Kidney (tissue), 14 donors: ENCODE measurements around the gene IER3. TPM values are rescaled to one million over a fixed set of nuclear protein-coding genes. Genes with fewer than 3 reads are reported as not detected.
"Not testable (repeated sequence)": the region's sequence is repeated elsewhere in the genome, so short reads cannot be mapped to it uniquely, and the experiment has no call there.

ENCODE experiments used
- DNase-seq, 5 donors: peaks; one replicate each; pipeline ENCODE4 v3.0.0-alpha.2; 2013 to 2020
- FAIRE-seq: peaks from 2 replicates; lab custom pipeline; 2012; peaks lifted over from hg19 to GRCh38; lab: Jason Lieb, UNC
- H3K27ac ChIP-seq, 2 donors: one replicate each; pipeline ENCODE4 v1.7.0; 2013; ENCODE audit warnings: low read depth in 2 of 2, low read length in 2 of 2, inconsistent platforms in 1 of 2
- H3K27me3 ChIP-seq: one replicate; pipeline ENCODE4 v1.7.1; 2013; ENCODE audit warnings: low read length, inconsistent platforms; ENCODE audit not compliant: control insufficient read depth, insufficient read depth
- H3K36me3 ChIP-seq, 3 donors: one replicate each; pipeline versions ENCODE4 v1.7.0 to v1.7.1; 2013; ENCODE audit warnings: low read length in 3 of 3, control low read depth in 1 of 3, inconsistent platforms in 1 of 3; ENCODE audit not compliant: insufficient read depth in 3 of 3, control insufficient read depth in 2 of 3
- H3K4me1 ChIP-seq, 3 donors: one replicate each; pipeline versions ENCODE4 v1.7.0 to v1.7.1; 2013; ENCODE audit warnings: low read length in 3 of 3, inconsistent platforms in 1 of 3, low read depth in 1 of 3; ENCODE audit not compliant: control insufficient read depth in 2 of 3, insufficient read depth in 2 of 3
- H3K4me3 ChIP-seq, 3 donors: one replicate each; pipeline versions ENCODE4 v1.7.0 to v1.8.1; 2013; ENCODE audit warnings: low read length in 3 of 3, control low read depth in 1 of 3, inconsistent platforms in 1 of 3
- H3K9ac ChIP-seq, 3 donors: one replicate each; pipeline versions ENCODE4 v1.7.0 to v1.7.1; 2013; ENCODE audit warnings: low read length in 3 of 3, control low read depth in 1 of 3, inconsistent platforms in 1 of 3
- H3K9me3 ChIP-seq, 3 donors: one replicate each; pipeline versions ENCODE4 v1.7.0 to v1.7.1; 2013; ENCODE audit warnings: low read length in 3 of 3, control low read depth in 1 of 3, inconsistent platforms in 1 of 3; ENCODE audit not compliant: control insufficient read depth in 2 of 3, insufficient read depth in 1 of 3
- intact Hi-C: fragments of 100-400 bp; cut with DNase I; formaldehyde crosslinking; loops from one replicate; pipeline ENCODE4 v1.11.1; 2022
- polyA plus RNA-seq: library from polyadenylated mRNA; stranded (reverse); fragments of 350-450 nt; fragmentation: Illumina TruSeq; extraction: RNeasy Lipid Tissue Mini Kit (QIAGEN cat#74804); gene quantifications from one replicate; pipeline ENCODE4 v1.2.3, GENCODE V29; 2014; ENCODE audit warnings: low read depth, low replicate concordance; ENCODE audit not compliant: insufficient read depth
- total RNA-seq: library from RNA; stranded (reverse); fragmentation: NEBNext Ultra II Directional; extraction: Animal tissue kit (Norgen Biotek cat#: 25700); gene quantifications from one replicate; pipeline ENCODE4 v1.2.1, GENCODE V29; 2021
- TF ChIP-seq, protein P1 (sequence below): IDR thresholded peaks from 3 replicates; pipeline ENCODE4 v1.5.1; 2012; ENCODE audit warnings: mild to moderate bottlenecking, moderate library complexity, borderline replicate concordance; ENCODE audit not compliant: insufficient read depth; ENCODE audit errors: extremely low read depth
- donor health status: control.
- donor health status: control.
- donor health status: control.
- donor health status: control.
- donor health status: control.
- donor health status: DM: yes; HTN: yes; CAD: no.
- donor health status: Normal renal cell carcinoma (clear cell type).

The IER3 gene
- total and polyA plus RNA-seq, 2 donors from 2014 or later, result 59.5 to 94.3 TPM

DNA sequence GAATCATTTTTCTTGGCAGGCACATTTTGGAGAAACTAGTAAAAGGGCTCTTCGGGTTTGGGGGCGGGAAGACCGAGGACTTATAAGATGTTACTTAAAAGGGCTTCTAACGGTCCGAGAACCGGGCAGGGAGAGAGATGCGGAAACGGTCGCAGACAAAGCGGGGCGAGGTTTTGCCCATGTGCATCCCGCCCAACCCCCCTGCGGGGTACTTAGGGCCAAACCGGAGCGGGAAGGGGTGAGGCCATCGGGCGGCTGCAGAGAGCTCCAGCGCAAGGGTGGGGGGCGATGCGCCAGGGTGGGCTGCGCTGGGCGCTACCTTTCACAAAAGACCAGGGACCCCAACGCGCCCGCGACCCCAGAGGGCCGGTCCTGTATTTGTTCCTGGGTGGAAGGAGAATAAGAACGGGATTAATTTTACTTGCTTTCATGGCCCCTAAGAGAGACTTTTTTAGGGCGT lies 23.6 kb downstream of the IER3 start:
- FAIRE-seq, result no peak
- peak overlapping the region; percentile 93 to 98 (median 94) for H3K4me3 ChIP-seq
- H3K4me1 ChIP-seq, result peaks cover 4 to 11% (median 4%) of the 10 kb centered on the region in 3 donors
- peaks cover 15 to 28% (median 17%) of the 10 kb centered on the region in 3 donors for H3K36me3 ChIP-seq
- peak; percentile 68 to 93 (median 84) for DNase-seq
- peak overlapping the region; percentile 57 to 99 (median 93) for H3K9ac ChIP-seq
- TF ChIP-seq, protein P1, sequence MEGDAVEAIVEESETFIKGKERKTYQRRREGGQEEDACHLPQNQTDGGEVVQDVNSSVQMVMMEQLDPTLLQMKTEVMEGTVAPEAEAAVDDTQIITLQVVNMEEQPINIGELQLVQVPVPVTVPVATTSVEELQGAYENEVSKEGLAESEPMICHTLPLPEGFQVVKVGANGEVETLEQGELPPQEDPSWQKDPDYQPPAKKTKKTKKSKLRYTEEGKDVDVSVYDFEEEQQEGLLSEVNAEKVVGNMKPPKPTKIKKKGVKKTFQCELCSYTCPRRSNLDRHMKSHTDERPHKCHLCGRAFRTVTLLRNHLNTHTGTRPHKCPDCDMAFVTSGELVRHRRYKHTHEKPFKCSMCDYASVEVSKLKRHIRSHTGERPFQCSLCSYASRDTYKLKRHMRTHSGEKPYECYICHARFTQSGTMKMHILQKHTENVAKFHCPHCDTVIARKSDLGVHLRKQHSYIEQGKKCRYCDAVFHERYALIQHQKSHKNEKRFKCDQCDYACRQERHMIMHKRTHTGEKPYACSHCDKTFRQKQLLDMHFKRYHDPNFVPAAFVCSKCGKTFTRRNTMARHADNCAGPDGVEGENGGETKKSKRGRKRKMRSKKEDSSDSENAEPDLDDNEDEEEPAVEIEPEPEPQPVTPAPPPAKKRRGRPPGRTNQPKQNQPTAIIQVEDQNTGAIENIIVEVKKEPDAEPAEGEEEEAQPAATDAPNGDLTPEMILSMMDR, result no peak
- intact Hi-C loops, result loop anchor here (5.0 kb wide), 1 partner anchor 38 kb away; no protein-coding TSS in a partner anchor
- no peaks in the 10 kb centered on the region for H3K27me3 ChIP-seq
- peak overlapping the region; percentile 92 to 95 for H3K27ac ChIP-seq
- H3K9me3 ChIP-seq, result no peaks in the 10 kb centered on the region

DNA sequence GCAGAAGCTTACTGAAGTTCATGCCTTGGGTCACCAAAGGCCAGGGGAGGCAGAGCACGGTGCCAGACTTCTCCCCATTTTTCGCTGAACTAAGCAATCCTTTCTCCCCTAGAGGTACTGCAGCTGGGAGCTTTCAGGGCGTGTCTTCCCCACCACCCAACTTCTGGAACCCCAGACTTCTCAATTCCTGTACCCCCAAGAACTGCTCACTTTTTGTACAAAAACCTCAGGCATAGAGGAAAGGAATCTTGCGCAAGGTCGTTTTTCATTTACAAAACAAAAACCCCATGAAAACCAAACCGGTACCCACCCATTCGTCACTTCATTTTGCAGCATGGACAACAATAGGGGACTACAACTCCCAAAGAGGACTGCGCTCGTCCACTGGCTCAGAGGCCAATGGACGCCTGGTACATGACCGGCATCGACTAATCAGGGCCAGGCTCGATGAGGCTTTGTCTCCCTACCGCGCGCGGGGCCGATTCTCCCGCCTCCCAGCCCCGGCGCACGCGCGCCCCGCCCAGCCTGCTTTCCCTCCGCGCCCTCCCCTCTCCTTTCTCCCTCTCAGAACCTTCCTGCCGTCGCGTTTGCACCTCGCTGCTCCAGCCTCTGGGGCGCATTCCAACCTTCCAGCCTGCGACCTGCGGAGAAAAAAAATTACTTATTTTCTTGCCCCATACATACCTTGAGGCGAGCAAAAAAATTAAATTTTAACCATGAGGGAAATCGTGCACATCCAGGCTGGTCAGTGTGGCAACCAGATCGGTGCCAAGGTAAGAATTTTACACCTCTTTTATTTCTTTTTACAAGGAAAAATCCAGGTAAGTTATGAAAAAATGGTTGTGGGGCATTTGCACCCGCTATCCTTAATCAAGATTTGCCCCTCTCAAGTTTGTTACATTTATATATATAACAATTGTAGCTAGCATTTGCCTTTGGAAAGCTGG lies 24.3 kb downstream of the IER3 start, which contains the start of gene TUBB:
TUBB (plus strand) TSS at position 562 of the 947 bp plus-strand sequence; CDS start at position 717, 155 bp downstream.
- FAIRE-seq (no peak), DNase-seq (peak; percentile 98 to 99 (median 99))
- Histone ChIP-seq H3K4me3 (peak within 1 kb of the TSS; percentile 93 to 98 (median 94)), H3K36me3 (peaks cover 12 to 25% (median 14%) of the 10 kb centered on the region in 3 donors), H3K27ac (peak within 1 kb of the TSS; percentile 92 to 95), H3K9me3 (no peaks in the 10 kb centered on the region), H3K27me3 (no peaks in the 10 kb centered on the region), H3K4me1 (peaks cover 4 to 10% (median 4%) of the 10 kb centered on the region in 3 donors), H3K9ac (peak within 1 kb of the TSS; percentile 57 to 99 (median 93))
- intact Hi-C loops, result loop anchor here (5.0 kb wide), 1 partner anchor 38 kb away; no protein-coding TSS in a partner anchor
- TF ChIP-seq, protein P1, result no peak

DNA sequence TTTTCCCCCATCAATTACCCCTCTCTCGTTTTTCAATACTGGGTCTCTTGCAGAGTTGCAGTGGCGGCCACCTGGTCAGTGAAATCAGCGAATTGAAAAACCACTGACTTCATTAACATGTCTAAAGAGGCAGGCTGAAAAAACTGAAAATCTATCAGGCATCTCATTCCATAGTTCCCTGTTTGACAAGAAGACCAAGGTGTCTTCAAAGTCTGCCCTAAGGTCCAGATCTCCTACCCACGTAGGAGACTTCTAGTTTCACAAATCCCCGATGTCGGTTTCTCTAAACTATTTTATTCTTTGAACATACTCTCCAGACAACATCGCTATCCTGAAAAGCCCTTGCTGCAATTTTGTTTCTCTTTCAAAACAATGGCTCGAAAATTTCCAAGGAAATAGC lies 25.0 kb downstream of the IER3 start:
- peaks cover 4 to 10% (median 4%) of the 10 kb centered on the region in 3 donors for H3K4me1 ChIP-seq
- no peak for FAIRE-seq
- TF ChIP-seq, protein P1, result no peak

DNA sequence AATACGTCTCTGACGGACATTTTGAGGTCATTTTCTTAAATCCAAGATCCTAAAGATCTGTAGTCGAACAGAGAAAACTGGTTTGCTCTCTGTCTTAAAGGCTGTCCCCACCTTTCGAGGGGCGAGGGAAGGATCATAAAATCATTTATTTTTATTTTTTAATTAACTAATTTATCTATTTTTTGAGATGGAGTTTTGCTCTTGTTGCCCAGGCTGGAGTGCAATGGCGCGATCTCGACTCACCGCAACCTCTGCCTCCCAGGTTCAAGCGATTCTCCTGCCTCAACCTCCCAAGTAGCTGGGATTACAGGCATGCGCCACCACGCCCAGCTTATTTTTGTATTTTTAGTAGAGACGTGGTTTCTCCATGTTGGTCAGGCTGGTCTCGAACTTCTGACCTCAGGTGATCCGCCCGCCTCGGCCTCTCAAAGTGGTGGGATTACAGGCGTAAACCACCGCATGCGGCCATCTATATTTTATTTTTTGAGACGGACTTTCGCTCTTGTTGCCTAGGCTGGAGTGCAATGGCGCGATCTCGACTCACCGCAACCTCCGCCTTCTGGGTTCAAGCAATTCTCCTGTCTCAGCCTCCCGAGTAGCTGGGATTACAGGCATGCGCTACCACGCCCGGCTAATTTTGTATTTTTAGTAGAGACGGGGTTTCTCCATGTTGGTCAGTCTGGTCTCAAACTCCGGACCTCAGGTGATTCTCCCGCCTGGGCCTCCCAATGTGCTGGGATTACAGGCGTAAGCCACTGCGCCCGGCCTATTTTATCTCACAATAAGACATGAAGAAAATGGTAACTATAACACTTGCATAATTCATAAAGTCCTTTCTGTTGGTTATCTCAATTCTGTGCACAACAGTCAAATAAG lies 26.3 kb downstream of the IER3 start:
- DNase-seq, result peak in 1 of 5 donors; percentile 68
- Histone ChIP-seq H3K9ac (peak overlapping the region; percentile 12 to 99 (median 86)), H3K4me3 (peak overlapping the region; percentile 71 to 99 (median 78)), H3K27ac (peak overlapping the region; percentile 84 to 88), H3K36me3 (peaks cover 3 to 14% (median 4%) of the 10 kb centered on the region in 3 donors)
- H3K9me3 ChIP-seq, H3K27me3 ChIP-seq, H3K4me1 ChIP-seq, FAIRE-seq, intact Hi-C loops: not testable (repeated sequence)

More for the DNA sequence above, 25.0 kb downstream of the IER3 start:
- DNase-seq, result peak in 2 of 5 donors; percentile 32 to 66
- Histone ChIP-seq H3K36me3 (peaks cover 10 to 21% (median 14%) of the 10 kb centered on the region in 3 donors), H3K9ac (peak overlapping the region; percentile 15 to 91 (median 62)), H3K4me3 (peak overlapping the region; percentile 64 to 98 (median 94)), H3K27ac (peak overlapping the region; percentile 59 to 75), H3K9me3 (no peaks in the 10 kb centered on the region), H3K27me3 (no peaks in the 10 kb centered on the region)
- intact Hi-C loops, result no loop called here
